ENCODE results near the gene RBKS. TPM values are rescaled to one million over a fixed set of nuclear protein-coding genes. Genes with fewer than 3 reads are reported as not detected.

Gene RBKS
- polyA plus RNA-seq, 1 donor (not counting 4 experiments of a cell fraction or from before 2014, with no cell fraction given) = 1.9 TPM

- no peaks in the 10 kb centered on the region for H3K9me3 ChIP-seq (ENCODE audit: control insufficient read depth, low read depth, low read length)
- no peaks in the 10 kb centered on the region for H3K27me3 ChIP-seq (ENCODE audit: control insufficient read depth, extremely low read depth, insufficient read depth, low read length)
- dilution Hi-C loops (cut with MboI; ENCODE audit: extremely low pct_ligation_motif_present, low sequenced_read_pairs) = no loop called here
- no peak overlapping the region for H3K4me3 ChIP-seq (ENCODE audit: control insufficient read depth in 2 of 3, extremely low read depth in 1 of 3, insufficient read depth in 2 of 3, low read depth in 1 of 3, low read length in 3 of 3)
- no peak for DNase-seq (ENCODE audit: low read depth, low spot score)
- H3K9me1 ChIP-seq (ENCODE audit: control insufficient read depth, extremely low read depth, insufficient read depth, low read length) = no peaks in the 10 kb centered on the region
- FAIRE-seq = no peak
- H3K27ac ChIP-seq (ENCODE audit: control insufficient read depth, insufficient read depth, low read length) = no peak overlapping the region
- no peak overlapping the region for H2AFZ ChIP-seq (ENCODE audit: control insufficient read depth, low read length)
- no peaks in the 10 kb centered on the region for H4K20me1 ChIP-seq (ENCODE audit: control insufficient read depth, extremely low read depth, insufficient read depth, low read length)
- H3K4me2 ChIP-seq (ENCODE audit: control insufficient read depth, extremely low read depth, insufficient read depth, low read depth, low read length) = no peak overlapping the region
- peaks cover 17% of the 10 kb centered on the region for H3K4me1 ChIP-seq (ENCODE audit: control insufficient read depth, extremely low read depth, insufficient read depth, low read length)
- no peak for TF ChIP-seq EZH2 (IDR thresholded peaks at IDR 0.05; ENCODE audit: low read length)
- TF ChIP-seq CTCF (optimal IDR thresholded peaks at IDR 0.05 in 1 of 3, IDR thresholded peaks at IDR 0.05 in 1 of 3, conservative IDR thresholded peaks at IDR 0.05 in 1 of 3; ENCODE audit: extremely low read depth in 1 of 3, insufficient read depth in 2 of 3, low read length in 3 of 3) = no peak
- no peak overlapping the region for H3K9ac ChIP-seq (ENCODE audit: control insufficient read depth, extremely low read depth, insufficient read depth, low read length)
- H3K36me3 ChIP-seq (ENCODE audit: control insufficient read depth in 2 of 2, extremely low read depth in 1 of 2, insufficient read depth in 2 of 2, low read length in 2 of 2) = peaks cover 0 to 3% of the 10 kb centered on the region in 2 experiments
- H3K79me2 ChIP-seq (ENCODE audit: control insufficient read depth, insufficient read depth, low read length) = no peaks in the 10 kb centered on the region
Observed at GRCh38 chr2:27929916-27930486, 39.8 kb upstream of the RBKS start.

GRCh38 chr2:27925766-27926472, 35.7 kb upstream of the RBKS start:
- Histone ChIP-seq H3K9ac (ENCODE audit: control insufficient read depth, extremely low read depth, insufficient read depth, low read length) (no peak overlapping the region), H3K4me2 (ENCODE audit: control insufficient read depth, extremely low read depth, insufficient read depth, low read depth, low read length) (no peak overlapping the region), H3K9me3 (ENCODE audit: control insufficient read depth, low read depth, low read length) (no peaks in the 10 kb centered on the region), H2AFZ (ENCODE audit: control insufficient read depth, low read length) (no peak overlapping the region), H3K9me1 (ENCODE audit: control insufficient read depth, extremely low read depth, insufficient read depth, low read length) (no peaks in the 10 kb centered on the region), H4K20me1 (ENCODE audit: control insufficient read depth, extremely low read depth, insufficient read depth, low read length) (no peaks in the 10 kb centered on the region), H3K27ac (ENCODE audit: control insufficient read depth, insufficient read depth, low read length) (no peak overlapping the region), H3K36me3 (ENCODE audit: control insufficient read depth in 2 of 2, extremely low read depth in 1 of 2, insufficient read depth in 2 of 2, low read length in 2 of 2) (peaks cover 0 to 3% of the 10 kb centered on the region in 2 experiments), H3K4me1 (ENCODE audit: control insufficient read depth, extremely low read depth, insufficient read depth, low read length) (no peaks in the 10 kb centered on the region), H3K4me3 (ENCODE audit: control insufficient read depth in 2 of 3, extremely low read depth in 1 of 3, insufficient read depth in 2 of 3, low read depth in 1 of 3, low read length in 3 of 3) (no peak overlapping the region), H3K79me2 (ENCODE audit: control insufficient read depth, insufficient read depth, low read length) (no peaks in the 10 kb centered on the region), H3K27me3 (ENCODE audit: control insufficient read depth, extremely low read depth, insufficient read depth, low read length) (no peaks in the 10 kb centered on the region)
- TF ChIP-seq CTCF (optimal IDR thresholded peaks at IDR 0.05 in 1 of 3, IDR thresholded peaks at IDR 0.05 in 1 of 3, conservative IDR thresholded peaks at IDR 0.05 in 1 of 3; ENCODE audit: extremely low read depth in 1 of 3, insufficient read depth in 2 of 3, low read length in 3 of 3) (no peak), EZH2 (IDR thresholded peaks at IDR 0.05; ENCODE audit: low read length) (no peak)
- FAIRE-seq (no peak), DNase-seq (ENCODE audit: low read depth, low spot score) (no peak)
- dilution Hi-C loops (cut with MboI; ENCODE audit: extremely low pct_ligation_motif_present, low sequenced_read_pairs) = no loop called here

Measured in keratinocyte (primary cell).